Urinary bladder (tissue), 4 donors: Measurements from ENCODE around the gene RBM41. TPM values are rescaled to one million over a fixed set of nuclear protein-coding genes. Genes with fewer than 3 reads are reported as not detected.
A peak's percentile ranks its signal among the peaks of the same experiment; 100 is the strongest.
"Not testable (repeated sequence)": the region's sequence is repeated elsewhere in the genome, so short reads cannot be mapped to it uniquely, and the experiment has no call there.

Experiments
- DNase-seq: peaks from one replicate; pipeline ENCODE4 v3.0.0-alpha.2; 2015; ENCODE audit errors: extremely low spot score
- H3K27ac ChIP-seq: one replicate; pipeline ENCODE4 v1.5.1; 2013; ENCODE audit warnings: low read depth, mild to moderate bottlenecking, moderate library complexity
- H3K36me3 ChIP-seq: one replicate; pipeline ENCODE4 v1.6.1; 2013; ENCODE audit warnings: mild to moderate bottlenecking, moderate library complexity; ENCODE audit not compliant: insufficient read depth
- H3K4me1 ChIP-seq: one replicate; pipeline ENCODE4 v1.6.1; 2013; ENCODE audit warnings: mild to moderate bottlenecking, moderate library complexity; ENCODE audit not compliant: insufficient read depth
- H3K4me3 ChIP-seq: one replicate; pipeline ENCODE4 v1.5.1; 2013; ENCODE audit warnings: low read depth, low read length
- WGBS: extraction: QIAGEN DNeasy Blood & Tissue Kit; methylation state at CpG from one replicate; pipeline ENCODE4 v1.1.7; 2013; 5-methylcytosine and 5-hydroxymethylcytosine counted together
- polyA plus RNA-seq: library from polyadenylated mRNA; stranded (reverse); fragments of 200-250 nt; gene quantifications from one replicate; pipeline ENCODE4 v1.2.3, GENCODE V29; 2013
- total RNA-seq: library from RNA; depleted of rRNA; stranded (reverse); fragments of >200 nt; gene quantifications from one replicate; pipeline ENCODE4 v1.2.3, GENCODE V29; 2014
- donor health status: healthy with polysubstance abuse.
- donor health status: healthy.

The RBM41 gene
- 33.2 TPM for total RNA-seq
- polyA plus RNA-seq: 7.4 TPM

GRCh38 chrX:107118322-107119147, at the start of gene RBM41:
RBM41 (minus strand) TSS chrX:107118822; CDS start chrX:107118773, 49 bp downstream.
- no peaks in the 10 kb centered on the region for H3K4me1 ChIP-seq
- WGBS: under 1% methylated on average over 37 of the region's 37 CpGs
- DNase-seq: peak; percentile 76

GRCh38 chrX:107168257-107168656, 49.6 kb upstream of the RBM41 start:
- DNase-seq: no peak

More at GRCh38 chrX:107118322-107119147, at the start of gene RBM41:
- Histone ChIP-seq H3K36me3 (no peaks in the 10 kb centered on the region), H3K4me3 (peak within 1 kb of the TSS; percentile 72), H3K27ac (no peak within 1 kb of the TSS)

GRCh38 chrX:107167163-107167921, 48.7 kb upstream of the RBM41 start:
- WGBS: 96% methylated on average over 3 of the region's 3 CpGs
- Histone ChIP-seq H3K27ac (no peak overlapping the region), H3K4me3 (no peak overlapping the region), H3K4me1 (no peaks in the 10 kb centered on the region), H3K36me3 (no peaks in the 10 kb centered on the region)
- no peak for DNase-seq

More at GRCh38 chrX:107168257-107168656, 49.6 kb upstream of the RBM41 start:
- Histone ChIP-seq H3K36me3 (no peaks in the 10 kb centered on the region), H3K27ac (no peak overlapping the region), H3K4me3 (no peak overlapping the region), H3K4me1 (no peaks in the 10 kb centered on the region)

- WGBS: 93% methylated on average over 3 of the region's 4 CpGs
- not testable (repeated sequence) for DNase-seq, H3K27ac ChIP-seq
Observed at GRCh38 chrX:107157618-107158017, 39.0 kb upstream of the RBM41 start.

GRCh38 chrX:107155621-107156430, 37.2 kb upstream of the RBM41 start:
- H3K4me3 ChIP-seq, H3K36me3 ChIP-seq, H3K4me1 ChIP-seq, H3K27ac ChIP-seq, DNase-seq: not testable (repeated sequence)
- WGBS: 38% methylated on average over 26 of the region's 32 CpGs

More at GRCh38 chrX:107157618-107158017, 39.0 kb upstream of the RBM41 start:
- not testable (repeated sequence) for H3K36me3 ChIP-seq, H3K4me3 ChIP-seq, H3K4me1 ChIP-seq

GRCh38 chrX:107154787-107155620, 36.4 kb upstream of the RBM41 start:
- H3K36me3 ChIP-seq: no peaks in the 10 kb centered on the region
- no peak overlapping the region for H3K27ac ChIP-seq
- no peak for DNase-seq
- no peaks in the 10 kb centered on the region for H3K4me1 ChIP-seq
- H3K4me3 ChIP-seq: no peak overlapping the region
- WGBS: 89% methylated on average over 6 of the region's 6 CpGs

- H3K27ac ChIP-seq: no peak overlapping the region
- H3K4me3 ChIP-seq: no peak overlapping the region
- no peaks in the 10 kb centered on the region for H3K36me3 ChIP-seq
- no peaks in the 10 kb centered on the region for H3K4me1 ChIP-seq
- no peak for DNase-seq
- 87% methylated on average over 5 of the region's 5 CpGs for WGBS
Observed at GRCh38 chrX:107153005-107153404, 34.4 kb upstream of the RBM41 start.

- H3K36me3 ChIP-seq: no peaks in the 10 kb centered on the region
- H3K4me3 ChIP-seq: no peak overlapping the region
- H3K27ac ChIP-seq: no peak overlapping the region
- DNase-seq: no peak
- H3K4me1 ChIP-seq: no peaks in the 10 kb centered on the region
Observed at GRCh38 chrX:107146670-107147069, 28.0 kb upstream of the RBM41 start.

GRCh38 chrX:107135965-107136307, 17.3 kb upstream of the RBM41 start:
- no peaks in the 10 kb centered on the region for H3K4me1 ChIP-seq
- no peak for DNase-seq
- 84% methylated on average over 1 of the region's 1 CpG for WGBS

GRCh38 chrX:107135049-107135964, 16.7 kb upstream of the RBM41 start:
- H3K4me3 ChIP-seq: no peak overlapping the region
- no peaks in the 10 kb centered on the region for H3K4me1 ChIP-seq
- no peak for DNase-seq
- 69% methylated on average over 5 of the region's 5 CpGs for WGBS
- H3K27ac ChIP-seq: no peak overlapping the region
- no peaks in the 10 kb centered on the region for H3K36me3 ChIP-seq

More at GRCh38 chrX:107135965-107136307, 17.3 kb upstream of the RBM41 start:
- Histone ChIP-seq H3K36me3 (no peaks in the 10 kb centered on the region), H3K27ac (no peak overlapping the region), H3K4me3 (no peak overlapping the region)

- Histone ChIP-seq H3K4me1 (no peaks in the 10 kb centered on the region), H3K4me3 (no peak overlapping the region), H3K27ac (no peak overlapping the region), H3K36me3 (no peaks in the 10 kb centered on the region)
- DNase-seq: no peak
Observed at GRCh38 chrX:107123750-107124149, 5.1 kb upstream of the RBM41 start.

- Histone ChIP-seq H3K27ac (no peak overlapping the region), H3K4me1 (no peaks in the 10 kb centered on the region), H3K4me3 (no peak overlapping the region), H3K36me3 (no peaks in the 10 kb centered on the region)
- DNase-seq: no peak
- WGBS: 100% methylated on average over 1 of the region's 1 CpG
Observed at GRCh38 chrX:107119283-107119682, 661 bp upstream of the RBM41 start.
